SIG-M5 treated with dmso at 0.1 percent for 504 hours (cell line): ENCODE data around the gene POLR2J3.
"Not testable (repeated sequence)": the region's sequence is repeated elsewhere in the genome, so short reads cannot be mapped to it uniquely, and the experiment has no call there.

Experiments used
- DNase-seq: peaks from one replicate; lab custom pipeline; 2025; ENCODE audit not compliant: unreplicated experiment; lab: John Stamatoyannopoulos, UW

Gene POLR2J3

GRCh38 chr7:102527182-102527581 is 45.2 kb downstream of the POLR2J3 start:
- DNase-seq, result not testable (repeated sequence)

- DNase-seq, result not testable (repeated sequence)
Observed at GRCh38 chr7:102524803-102525202, 47.6 kb downstream of the POLR2J3 start.

- DNase-seq, result not testable (repeated sequence)
Observed at GRCh38 chr7:102520797-102521196, 51.6 kb downstream of the POLR2J3 start.

- not testable (repeated sequence) for DNase-seq
Observed at GRCh38 chr7:102517550-102518147, 54.7 kb downstream of the POLR2J3 start, which contains the start of gene RASA4B. TSS of gene RASA4B (minus strand) at chr7:102517777. CDS start at chr7:102517710, 67 bp downstream.
